BJ (cell line): ENCODE measurements around the gene DNAH6. TPM values are rescaled to one million over a fixed set of nuclear protein-coding genes. Genes with fewer than 3 reads are reported as not detected.
"Not testable (repeated sequence)": the region's sequence is repeated elsewhere in the genome, so short reads cannot be mapped to it uniquely, and the experiment has no call there.

Experiments used
- CTCF ChIA-PET: fragments of 350-600 bp; formaldehyde crosslinking; extraction: SDS; loops from one replicate; lab custom pipeline; 2021; ENCODE audit warnings: antibody characterized with exemption, inconsistent platforms; lab: Yijun Ruan, JAX
- POLR2A ChIA-PET: fragments of 300-600 bp; sonication (Branson Sonifier 250); formaldehyde crosslinking; extraction: SDS; loops from one replicate; lab custom pipeline; 2021; ENCODE audit warnings: antibody characterized with exemption; lab: Charles Lee
- DNase-seq: peaks from one replicate; pipeline ENCODE4 v3.0.0-alpha.2; 2011; ENCODE audit warnings: low read depth
- H3K27me3 ChIP-seq: 2 replicates; pipeline ENCODE4 v1.6.0; 2011; ENCODE audit warnings: low read length; ENCODE audit not compliant: control insufficient read depth, insufficient read depth
- H3K36me3 ChIP-seq: 2 replicates; pipeline ENCODE4 v1.5.1; 2011; ENCODE audit warnings: low read length; ENCODE audit not compliant: control insufficient read depth, insufficient read depth
- H3K4me3 ChIP-seq: 2 replicates; pipeline ENCODE4 v1.5.1; 2011; ENCODE audit warnings: low read depth, mild to moderate bottlenecking, control low read depth, low read length
- polyA plus RNA-seq: library from polyadenylated mRNA; depleted of rRNA; stranded (reverse); fragments of >200 nt; gene quantifications from 2 replicates; pipeline ENCODE4 v1.2.3, GENCODE V29; 2011
- TF ChIP-seq, protein P1 (sequence below): IDR thresholded peaks from 2 replicates; pipeline ENCODE4 v1.5.1; 2011; ENCODE audit warnings: low read depth, mild to moderate bottlenecking, control low read depth, inconsistent platforms, low read length, moderate library complexity; ENCODE audit not compliant: insufficient read depth

Gene DNAH6
- polyA plus RNA-seq, 1 experiment = 0.01 TPM

- POLR2A ChIA-PET = no interaction called here
- H3K4me3 ChIP-seq = no peak overlapping the region
- TF ChIP-seq, protein P1, sequence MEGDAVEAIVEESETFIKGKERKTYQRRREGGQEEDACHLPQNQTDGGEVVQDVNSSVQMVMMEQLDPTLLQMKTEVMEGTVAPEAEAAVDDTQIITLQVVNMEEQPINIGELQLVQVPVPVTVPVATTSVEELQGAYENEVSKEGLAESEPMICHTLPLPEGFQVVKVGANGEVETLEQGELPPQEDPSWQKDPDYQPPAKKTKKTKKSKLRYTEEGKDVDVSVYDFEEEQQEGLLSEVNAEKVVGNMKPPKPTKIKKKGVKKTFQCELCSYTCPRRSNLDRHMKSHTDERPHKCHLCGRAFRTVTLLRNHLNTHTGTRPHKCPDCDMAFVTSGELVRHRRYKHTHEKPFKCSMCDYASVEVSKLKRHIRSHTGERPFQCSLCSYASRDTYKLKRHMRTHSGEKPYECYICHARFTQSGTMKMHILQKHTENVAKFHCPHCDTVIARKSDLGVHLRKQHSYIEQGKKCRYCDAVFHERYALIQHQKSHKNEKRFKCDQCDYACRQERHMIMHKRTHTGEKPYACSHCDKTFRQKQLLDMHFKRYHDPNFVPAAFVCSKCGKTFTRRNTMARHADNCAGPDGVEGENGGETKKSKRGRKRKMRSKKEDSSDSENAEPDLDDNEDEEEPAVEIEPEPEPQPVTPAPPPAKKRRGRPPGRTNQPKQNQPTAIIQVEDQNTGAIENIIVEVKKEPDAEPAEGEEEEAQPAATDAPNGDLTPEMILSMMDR = no peak
- DNase-seq = no peak
- no peaks in the 10 kb centered on the region for H3K36me3 ChIP-seq
- no peaks in the 10 kb centered on the region for H3K27me3 ChIP-seq
- CTCF ChIA-PET = no interaction called here
Observed at GRCh38 chr2:84766791-84767190, 250.5 kb downstream of the DNAH6 start.

GRCh38 chr2:84768840-84769239, 252.5 kb downstream of the DNAH6 start:
- Histone ChIP-seq H3K4me3 (no peak overlapping the region), H3K27me3 (no peaks in the 10 kb centered on the region), H3K36me3 (no peaks in the 10 kb centered on the region)
- ChIA-PET POLR2A (no interaction called here), CTCF (no interaction called here)
- DNase-seq = no peak
- TF ChIP-seq, protein P1 = no peak

- ChIA-PET POLR2A (no interaction called here), CTCF (interaction anchor here (0.9 kb wide), 1 partner anchor 54 kb away, joined by 3 read pairs; no protein-coding TSS in a partner anchor)
- TF ChIP-seq, protein P1 = no peak
- no peak for DNase-seq
- H3K4me3 ChIP-seq = no peak overlapping the region
- H3K27me3 ChIP-seq = no peaks in the 10 kb centered on the region
- no peaks in the 10 kb centered on the region for H3K36me3 ChIP-seq
Observed at GRCh38 chr2:84770280-84770679, 254.0 kb downstream of the DNAH6 start.

GRCh38 chr2:84771251-84771650, 255.0 kb downstream of the DNAH6 start:
- ChIA-PET CTCF (no interaction called here), POLR2A (no interaction called here)
- DNase-seq = no peak
- Histone ChIP-seq H3K27me3 (no peaks in the 10 kb centered on the region), H3K4me3 (no peak overlapping the region), H3K36me3 (no peaks in the 10 kb centered on the region)
- TF ChIP-seq, protein P1 = no peak

GRCh38 chr2:84773562-84773961, 257.3 kb downstream of the DNAH6 start:
- H3K4me3 ChIP-seq, H3K36me3 ChIP-seq, DNase-seq, CTCF ChIA-PET, H3K27me3 ChIP-seq, POLR2A ChIA-PET: not testable (repeated sequence)

GRCh38 chr2:84776011-84776410, 259.7 kb downstream of the DNAH6 start:
- POLR2A ChIA-PET = no interaction called here
- CTCF ChIA-PET = no interaction called here
- H3K36me3 ChIP-seq = no peaks in the 10 kb centered on the region
- TF ChIP-seq, protein P1 = no peak
- no peaks in the 10 kb centered on the region for H3K27me3 ChIP-seq
- no peak for DNase-seq
- H3K4me3 ChIP-seq = no peak overlapping the region
